GM23248 (cell line): ENCODE data around the gene OXT. TPM values are rescaled to one million over a fixed set of nuclear protein-coding genes. Genes with fewer than 3 reads are reported as not detected.
"Not testable (repeated sequence)": the region's sequence is repeated elsewhere in the genome, so short reads cannot be mapped to it uniquely, and the experiment has no call there.

Source experiments
- DNase-seq: peaks from one replicate; pipeline ENCODE4 v3.0.0-alpha.2; 2015
- H2AFZ ChIP-seq: fragments of 200-600 bp; sonication (generic); 2 replicates; pipeline ENCODE4 v1.6.1; 2016; ENCODE audit warnings: antibody characterized with exemption
- H3F3A ChIP-seq: fragments of 200-600 bp; sonication (generic); 2 replicates; pipeline ENCODE4 v1.6.1; 2016; ENCODE audit warnings: mild to moderate bottlenecking, antibody characterized with exemption, mixed run types; ENCODE audit not compliant: insufficient read depth
- H3K27ac ChIP-seq: fragments of 200-600 bp; sonication (generic); 2 replicates; pipeline ENCODE4 v1.5.1; 2016; ENCODE audit warnings: mild to moderate bottlenecking
- H3K27me3 ChIP-seq: fragments of 200-600 bp; sonication (generic); replicated peaks from 2 replicates; pipeline ENCODE4 v1.6.1; 2016; ENCODE audit warnings: mild to moderate bottlenecking; ENCODE audit not compliant: insufficient read depth
- H3K36me3 ChIP-seq: fragments of 200-600 bp; sonication (generic); 2 replicates; pipeline ENCODE4 v1.6.1; 2016; ENCODE audit warnings: low read depth, mild to moderate bottlenecking
- H3K4me1 ChIP-seq: fragments of 200-600 bp; sonication (generic); 2 replicates; pipeline ENCODE4 v1.6.1; 2016; ENCODE audit warnings: mild to moderate bottlenecking; ENCODE audit not compliant: insufficient read depth
- H3K4me2 ChIP-seq: fragments of 200-600 bp; sonication (generic); one replicate; pipeline ENCODE4 v1.6.1; 2016; ENCODE audit warnings: mild to moderate bottlenecking; ENCODE audit not compliant: unreplicated experiment
- H3K4me3 ChIP-seq: fragments of 200-600 bp; sonication (generic); 2 replicates; pipeline ENCODE4 v1.5.1; 2016; ENCODE audit warnings: mild to moderate bottlenecking
- H3K79me2 ChIP-seq: fragments of 200-600 bp; sonication (generic); 2 replicates; pipeline ENCODE4 v1.6.1; 2016; ENCODE audit warnings: mild to moderate bottlenecking; ENCODE audit not compliant: insufficient read depth
- H3K9ac ChIP-seq: fragments of 200-600 bp; sonication (generic); 2 replicates; pipeline ENCODE4 v1.6.1; 2016; ENCODE audit warnings: mild to moderate bottlenecking
- H3K9me2 ChIP-seq: fragments of 200-600 bp; sonication (generic); 2 replicates; pipeline ENCODE4 v1.6.1; 2016; ENCODE audit warnings: mixed run types, mild to moderate bottlenecking, moderate library complexity; ENCODE audit not compliant: insufficient read depth
- H3K9me3 ChIP-seq: fragments of 200-600 bp; sonication (generic); one replicate; pipeline ENCODE4 v1.6.1; 2017; ENCODE audit warnings: low read depth
- H4K20me1 ChIP-seq: fragments of 200-600 bp; sonication (generic); 2 replicates; pipeline ENCODE4 v1.6.0; 2016; ENCODE audit not compliant: insufficient read depth
- EZH2 ChIP-seq: fragments of 200-600 bp; sonication (generic); IDR thresholded peaks from 2 replicates; pipeline ENCODE4 v1.6.1; 2018; ENCODE audit warnings: antibody characterized with exemption, mild to moderate bottlenecking; ENCODE audit not compliant: insufficient read depth, poor library complexity, severe bottlenecking
- EZH2phosphoT487 ChIP-seq: fragments of 200-600 bp; sonication (generic); IDR thresholded peaks from 2 replicates; pipeline ENCODE4 v1.6.1; 2018; ENCODE audit warnings: antibody characterized with exemption, moderate library complexity, mild to moderate bottlenecking, low read depth; ENCODE audit not compliant: insufficient read depth
- WGBS, 2 experiments: methylation state at CpG; one replicate each; pipeline ENCODE4 v1.1.6; 2015 to 2017; ENCODE audit warnings: low lambda C conversion rate in 2 of 2, low coverage in 1 of 2; ENCODE audit errors: missing lambda C conversion rate in 2 of 2; 5-methylcytosine and 5-hydroxymethylcytosine counted together
- in situ Hi-C: fragments of 300-500 bp; cut with MboI; formaldehyde crosslinking; loops from 2 replicates; pipeline ENCODE4 v1.15.0; 2020
- polyA plus RNA-seq: library from polyadenylated mRNA; unstranded; fragments of >200 nt; fragmentation: Nextera tagmentation; extraction: Ambion mirVana; gene quantifications from 2 replicates; pipeline ENCODE4 v1.2.1, GENCODE V29; 2016
- total RNA-seq: library from RNA; depleted of rRNA; stranded (reverse); fragments of >200 nt; shearing (Covaris generic); gene quantifications from 2 replicates; pipeline ENCODE4 v1.2.3, GENCODE V29; 2014; rRNA removed

Gene OXT
- total RNA-seq: not detected in 2 replicates
- 0.40 and 0.70 TPM in 2 replicates for polyA plus RNA-seq

DNA sequence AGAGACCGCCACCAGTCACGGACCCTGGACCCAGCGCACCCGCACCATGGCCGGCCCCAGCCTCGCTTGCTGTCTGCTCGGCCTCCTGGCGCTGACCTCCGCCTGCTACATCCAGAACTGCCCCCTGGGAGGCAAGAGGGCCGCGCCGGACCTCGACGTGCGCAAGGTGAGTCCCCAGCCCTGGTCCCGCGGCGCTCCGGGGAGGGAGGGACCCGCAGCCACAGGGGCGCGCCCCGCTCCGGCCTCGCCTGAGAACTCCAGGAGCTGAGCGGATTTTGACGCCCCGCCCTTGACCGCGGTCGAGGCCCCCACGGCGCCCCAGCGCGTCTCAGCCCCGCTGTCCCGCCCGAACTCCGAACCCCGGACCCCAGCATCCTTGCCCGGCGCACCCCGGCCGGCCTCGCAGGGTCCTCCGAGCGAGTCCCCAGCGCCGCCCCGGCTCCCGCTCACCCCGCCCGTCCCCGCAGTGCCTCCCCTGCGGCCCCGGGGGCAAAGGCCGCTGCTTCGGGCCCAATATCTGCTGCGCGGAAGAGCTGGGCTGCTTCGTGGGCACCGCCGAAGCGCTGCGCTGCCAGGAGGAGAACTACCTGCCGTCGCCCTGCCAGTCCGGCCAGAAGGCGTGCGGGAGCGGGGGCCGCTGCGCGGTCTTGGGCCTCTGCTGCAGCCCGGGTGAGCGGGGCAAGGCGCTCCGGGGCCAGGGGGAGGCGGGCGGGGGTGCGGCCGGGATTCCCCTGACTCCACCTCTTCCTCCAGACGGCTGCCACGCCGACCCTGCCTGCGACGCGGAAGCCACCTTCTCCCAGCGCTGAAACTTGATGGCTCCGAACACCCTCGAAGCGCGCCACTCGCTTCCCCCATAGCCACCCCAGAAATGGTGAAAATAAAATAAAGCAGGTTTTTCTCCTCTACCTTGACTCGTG lies at the start of gene OXT:
Gene OXT, plus strand, starts transcription at position 11 of the 920 bp plus-strand sequence. Its CDS starts 36 bp downstream, at position 47.
- Histone ChIP-seq H3K79me2 (no peaks in the 10 kb centered on the region), H3K9me2 (no peaks in the 10 kb centered on the region), H2AFZ (peak within 1 kb of the TSS; percentile 75), H3K36me3 (no peaks in the 10 kb centered on the region), H3F3A (peaks cover 20% of the 10 kb centered on the region), H3K4me2 (peak within 1 kb of the TSS; percentile 75), H3K4me1 (peaks cover 14% of the 10 kb centered on the region), H3K9me3 (no peaks in the 10 kb centered on the region), H3K9ac (peak within 1 kb of the TSS; percentile 69), H3K27me3 (no peaks in the 10 kb centered on the region), H3K4me3 (peak within 1 kb of the TSS; percentile 67), H4K20me1 (no peaks in the 10 kb centered on the region), H3K27ac (no peak within 1 kb of the TSS)
- TF ChIP-seq EZH2phosphoT487 (0 out of 2 replicates have a peak, but pooled peaks have one; percentile 20), EZH2 (no peak)
- DNase-seq: peak; percentile 50
- in situ Hi-C loops: no loop called here
- 7 to 9% methylated on average over 63 to 71 of the region's 95 CpGs for WGBS, 2 experiments

DNA sequence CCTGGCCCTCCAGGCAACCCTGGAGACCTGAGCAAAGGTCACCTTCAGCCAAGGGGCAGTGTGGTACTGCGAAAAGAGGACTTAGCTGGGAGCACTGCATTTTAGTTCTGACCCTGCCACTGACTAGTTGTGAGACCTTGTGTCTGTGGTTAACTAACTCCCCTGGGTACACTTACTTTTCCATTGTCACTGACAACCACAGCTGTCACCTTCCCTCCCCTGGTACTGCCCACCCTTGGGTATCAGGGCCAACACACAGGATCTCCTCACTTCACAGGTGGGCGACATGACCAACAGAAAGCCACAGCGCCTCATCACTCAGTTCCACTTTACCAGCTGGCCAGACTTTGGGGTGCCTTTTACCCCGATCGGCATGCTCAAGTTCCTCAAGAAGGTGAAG lies 49.6 kb upstream of the OXT start:
- no peak overlapping the region for H3K4me3 ChIP-seq
- H3K9me3 ChIP-seq: no peaks in the 10 kb centered on the region
- H3K9ac ChIP-seq: no peak overlapping the region
- no peak overlapping the region for H3K27ac ChIP-seq
- H3K4me1 ChIP-seq: no peaks in the 10 kb centered on the region
- no peaks in the 10 kb centered on the region for H3F3A ChIP-seq
- H3K4me2 ChIP-seq: no peak overlapping the region
- WGBS, 2 experiments: 98 to 100% methylated on average over 5 of the region's 5 CpGs
- in situ Hi-C loops: no loop called here
- no peak for TF ChIP-seq EZH2
- TF ChIP-seq EZH2phosphoT487: no peak
- no peaks in the 10 kb centered on the region for H3K27me3 ChIP-seq
- no peak overlapping the region for H2AFZ ChIP-seq
- no peaks in the 10 kb centered on the region for H3K79me2 ChIP-seq
- H4K20me1 ChIP-seq: no peaks in the 10 kb centered on the region
- peaks cover 8% of the 10 kb centered on the region; the same call in 1 of the 2 replicates for H3K36me3 ChIP-seq
- DNase-seq: no peak
- no peaks in the 10 kb centered on the region for H3K9me2 ChIP-seq

GRCh38 chr20:3022559-3023490 lies 48.6 kb upstream of the OXT start:
- H3K4me3 ChIP-seq, H3K79me2 ChIP-seq, H2AFZ ChIP-seq, in situ Hi-C loops, H3K36me3 ChIP-seq, H4K20me1 ChIP-seq, H3K27me3 ChIP-seq, DNase-seq, H3K4me1 ChIP-seq, H3K27ac ChIP-seq, H3F3A ChIP-seq, H3K4me2 ChIP-seq, H3K9ac ChIP-seq, H3K9me3 ChIP-seq, H3K9me2 ChIP-seq: not testable (repeated sequence)
- WGBS, 2 experiments: 94 to 95% methylated on average over 20 of the region's 20 CpGs

- TF ChIP-seq EZH2phosphoT487 (no peak), EZH2 (no peak)
- Histone ChIP-seq H3K9me3 (no peaks in the 10 kb centered on the region), H3K36me3 (peaks cover 8% of the 10 kb centered on the region; the same call in 1 of the 2 replicates)
Observed at GRCh38 chr20:3027987-3028386, 43.4 kb upstream of the OXT start.

More at GRCh38 chr20:3027987-3028386, 43.4 kb upstream of the OXT start:
- no peaks in the 10 kb centered on the region for H4K20me1 ChIP-seq
- H3K9me2 ChIP-seq: no peaks in the 10 kb centered on the region
- H3K27me3 ChIP-seq: no peaks in the 10 kb centered on the region
- H3K79me2 ChIP-seq: no peaks in the 10 kb centered on the region
- H2AFZ ChIP-seq: no peak overlapping the region
- no peak overlapping the region for H3K4me2 ChIP-seq
- no peak overlapping the region for H3K27ac ChIP-seq
- no peak overlapping the region for H3K9ac ChIP-seq
- H3K4me3 ChIP-seq: no peak overlapping the region
- no peaks in the 10 kb centered on the region for H3F3A ChIP-seq
- 72 to 79% methylated on average over 2 of the region's 2 CpGs for WGBS, 2 experiments
- in situ Hi-C loops: no loop called here
- no peaks in the 10 kb centered on the region for H3K4me1 ChIP-seq
- DNase-seq: no peak
